Stimulated activated CD4-positive, alpha-beta T cell treated with anti-CD3 and anti-CD28 coated beads, TNF-alpha, amount 100 ng/mL, for 48 hours (primary cell): ENCODE results near the gene GDA.
"Not testable (repeated sequence)": the region's sequence is repeated elsewhere in the genome, so short reads cannot be mapped to it uniquely, and the experiment has no call there.

Experiments used
- DNase-seq, 3 donors: peaks; one replicate each; pipeline ENCODE4 v3.0.0-alpha.2; 2020; ENCODE audit warnings: low read depth in 3 of 3

GDA gene

DNA sequence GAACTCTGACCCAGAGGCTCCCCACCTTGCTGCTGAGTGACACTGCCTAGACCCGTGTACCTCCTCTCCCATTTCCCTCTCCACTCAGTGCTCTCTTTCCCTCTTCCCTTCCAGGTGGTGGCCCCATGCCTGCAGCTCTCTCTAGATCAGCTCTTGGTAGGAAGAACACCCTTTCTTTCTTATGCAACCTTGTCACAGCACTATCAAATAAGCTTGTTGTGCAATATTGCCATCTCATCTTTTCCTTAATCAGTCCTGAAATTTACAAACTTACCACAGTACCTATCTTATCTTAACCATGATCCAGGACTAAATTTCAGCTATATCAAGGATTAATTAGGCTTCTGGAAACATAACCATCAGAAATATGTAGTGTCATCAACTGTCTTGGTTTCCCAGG is 127.2 kb downstream of the GDA start:
- DNase-seq: no peak

DNA sequence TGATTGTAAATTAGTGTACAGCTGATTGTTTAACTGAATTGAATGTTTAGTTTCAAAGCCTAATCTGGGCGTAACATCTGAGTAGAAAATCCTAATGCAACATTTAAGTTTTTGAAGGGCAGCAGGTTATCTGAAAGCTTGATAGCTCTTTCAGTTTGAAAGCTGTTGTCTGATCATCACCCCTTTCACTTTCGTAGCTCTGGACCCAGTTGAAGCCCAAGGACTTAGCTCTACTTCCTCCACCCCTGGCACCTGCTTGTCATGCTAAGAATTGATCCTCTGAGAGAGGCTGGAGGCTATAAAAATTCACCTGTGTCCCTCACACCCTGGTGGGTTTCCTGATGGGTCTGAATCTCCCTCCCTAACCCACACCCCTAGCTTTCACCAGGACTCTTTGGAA is 129.7 kb downstream of the GDA start:
- no peak for DNase-seq

DNA sequence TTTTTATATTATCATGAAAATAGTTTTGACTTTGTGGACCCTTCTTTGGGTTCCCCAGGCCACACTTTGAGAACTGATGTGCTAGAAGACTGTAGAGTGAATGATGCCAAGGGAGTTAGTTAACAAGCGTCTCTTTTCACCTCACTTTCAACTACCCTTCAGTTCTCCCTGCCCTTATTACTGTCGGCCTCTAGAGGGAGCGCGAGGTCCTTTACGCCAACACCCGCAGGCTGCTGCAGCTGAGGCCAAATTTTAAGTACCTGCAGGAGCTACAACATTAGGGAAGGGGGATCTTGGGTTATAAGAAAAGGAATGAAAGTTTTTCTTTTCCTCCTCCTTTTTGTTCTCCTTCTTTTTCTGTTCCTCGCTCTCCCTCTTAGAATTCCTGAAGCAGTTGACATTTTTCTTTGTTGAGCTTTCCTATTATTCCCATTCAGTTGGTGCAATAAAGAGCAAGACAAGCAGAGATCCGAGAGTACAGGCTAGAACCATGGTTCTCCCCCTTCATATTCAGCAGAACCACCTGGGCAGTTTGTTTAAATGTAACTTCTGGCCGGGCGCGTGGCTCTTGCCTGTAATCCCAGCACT is 131.8 kb downstream of the GDA start:
- DNase-seq: peak; percentile 33 to 42 (median 39)

DNA sequence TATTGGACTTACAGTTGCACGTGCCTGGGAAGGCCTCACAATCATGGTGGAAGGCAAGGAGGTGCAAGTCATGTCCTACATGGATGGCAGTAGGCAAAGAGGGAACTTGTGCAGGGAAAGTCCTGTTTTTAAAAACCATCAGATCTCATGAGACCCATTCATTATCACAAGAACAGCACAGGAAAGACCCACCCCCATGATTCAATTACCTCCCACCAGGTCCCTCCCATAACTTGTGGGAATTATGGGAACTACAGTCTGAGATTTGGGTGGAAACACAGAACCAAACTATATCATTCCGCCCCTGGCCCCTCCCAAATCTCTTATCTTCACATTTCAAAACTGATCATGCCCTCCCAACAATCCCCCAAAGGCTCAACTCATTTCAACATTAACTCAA is 140.2 kb downstream of the GDA start:
- DNase-seq: no peak

DNA sequence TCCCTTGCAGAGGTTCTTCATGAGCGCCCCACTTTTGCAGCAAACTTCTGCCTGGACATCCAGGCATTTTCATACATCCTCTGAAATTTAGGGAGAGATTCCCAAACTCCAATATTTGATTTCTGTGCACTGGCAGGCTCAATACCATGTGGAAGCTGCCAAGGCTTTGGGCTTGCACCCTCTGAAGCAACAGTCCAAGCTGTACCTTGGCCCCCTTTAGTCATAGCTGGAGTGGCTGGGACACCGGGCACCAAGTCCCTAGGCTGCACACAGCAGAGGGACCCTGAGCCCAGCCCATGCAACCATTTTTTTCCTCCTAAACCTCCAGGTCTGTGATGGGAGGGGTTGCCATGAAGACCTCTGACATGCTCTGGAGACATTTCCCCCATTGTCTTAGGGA is 141.1 kb downstream of the GDA start:
- DNase-seq: no peak

DNA sequence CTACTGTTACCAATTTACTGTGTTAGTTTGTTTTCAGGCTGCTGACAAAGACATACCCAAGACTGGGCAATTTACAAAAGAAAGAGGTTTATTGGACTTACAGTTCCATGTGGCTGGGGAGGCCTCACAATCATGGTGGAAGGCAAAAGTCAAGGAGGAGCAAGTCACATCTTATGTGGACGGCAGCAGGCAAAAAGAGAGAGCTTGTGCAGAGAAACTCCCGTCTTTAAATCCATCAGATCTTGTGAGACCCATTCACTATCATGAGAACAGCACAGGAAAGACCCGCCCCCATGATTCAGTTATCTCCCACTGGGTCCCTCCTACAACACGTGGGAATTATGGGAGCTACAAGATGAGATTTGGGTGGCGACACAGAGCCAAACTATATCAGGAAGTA is 142.3 kb downstream of the GDA start:
- DNase-seq: not testable (repeated sequence)

DNA sequence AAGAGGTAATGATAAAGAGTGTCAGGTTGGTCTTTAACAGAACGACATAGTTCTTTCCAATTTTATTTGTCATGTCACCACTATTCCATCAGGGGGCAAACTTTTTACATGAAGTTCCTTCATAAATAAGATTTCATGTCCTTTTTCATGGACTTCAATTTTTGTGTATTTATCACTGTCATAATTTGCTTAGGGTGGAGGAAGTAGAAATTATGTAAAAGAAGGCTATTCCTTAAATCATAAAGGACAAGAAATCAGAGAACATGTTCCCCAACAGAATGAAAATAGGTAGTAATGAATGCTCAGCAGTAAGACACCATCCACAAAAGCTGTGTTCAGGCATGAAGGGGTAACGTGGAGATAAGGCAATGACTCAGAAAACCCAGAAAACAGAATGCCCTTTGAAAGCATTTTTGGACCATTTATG is 143.0 kb downstream of the GDA start:
- no peak for DNase-seq

DNA sequence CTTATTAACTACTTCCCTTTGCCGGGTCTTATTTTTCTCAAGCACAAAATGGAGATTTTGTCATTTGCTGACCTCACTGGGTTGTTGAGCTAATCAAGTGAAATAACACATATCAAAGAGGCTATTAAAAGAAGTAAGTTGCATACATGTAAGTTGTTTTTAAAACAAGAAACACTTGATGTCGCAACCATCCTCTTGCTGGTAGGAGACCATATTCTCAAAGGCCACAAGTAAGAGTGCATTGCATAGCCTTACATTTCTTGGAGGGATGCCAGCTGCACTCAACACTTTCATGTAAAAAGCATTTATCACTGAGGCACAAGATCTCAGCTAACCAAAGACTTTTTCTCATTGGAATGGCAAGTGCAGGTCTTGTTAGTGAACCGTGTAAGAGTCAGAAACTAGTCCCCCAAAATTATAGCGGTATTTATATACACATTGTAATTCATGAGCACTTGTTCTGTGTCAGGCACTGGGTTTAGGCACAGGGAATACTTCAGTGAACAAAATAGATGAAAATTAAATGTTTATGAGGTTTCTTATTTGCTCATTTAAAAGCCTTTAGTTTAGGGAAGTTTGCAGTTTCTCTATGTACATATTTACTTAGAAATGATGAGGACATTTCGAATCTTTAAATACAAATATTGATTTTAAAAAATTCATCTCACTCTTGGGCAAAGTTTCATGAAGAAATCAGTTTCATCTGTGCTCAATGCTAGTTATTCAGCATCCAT is 143.8 kb downstream of the GDA start:
- DNase-seq: no peak

DNA sequence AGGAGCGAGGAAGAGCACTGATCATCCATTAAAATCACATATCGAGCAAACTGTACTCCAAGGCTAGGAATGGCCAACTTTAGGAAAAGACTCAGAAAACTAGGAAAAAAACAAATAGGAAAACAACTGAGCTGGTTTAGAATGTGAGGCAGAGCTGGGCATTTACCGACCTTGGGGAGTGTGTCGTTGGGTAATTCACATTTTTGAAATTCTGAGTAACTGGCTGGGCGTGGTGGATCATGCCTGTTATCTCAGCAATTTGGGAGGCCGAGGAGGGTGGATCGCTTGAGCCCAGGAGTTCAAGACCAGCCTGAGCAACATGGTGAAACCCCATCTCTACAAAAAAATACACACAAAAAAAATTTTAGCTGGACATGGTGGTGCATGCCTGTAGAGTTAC is 145.7 kb downstream of the GDA start:
- no peak for DNase-seq

DNA sequence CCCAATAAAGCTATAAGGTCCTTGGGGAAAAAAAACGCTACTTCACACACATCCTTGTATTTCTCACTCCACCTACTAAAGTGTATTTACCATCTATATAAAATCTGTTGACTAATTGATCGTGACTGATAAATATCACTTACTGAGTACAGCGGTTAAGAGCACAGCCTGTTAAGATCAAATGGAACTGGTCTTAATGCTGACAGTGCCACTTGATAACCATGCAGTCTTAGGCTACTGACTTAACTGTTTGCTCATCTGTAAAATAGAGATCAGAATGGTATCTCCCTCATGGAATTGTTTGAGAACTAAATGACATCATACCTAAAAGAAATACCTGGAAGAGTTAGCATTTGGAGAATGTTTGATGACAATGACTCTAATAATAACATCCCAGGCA is 148.3 kb downstream of the GDA start:
- DNase-seq: no peak

DNA sequence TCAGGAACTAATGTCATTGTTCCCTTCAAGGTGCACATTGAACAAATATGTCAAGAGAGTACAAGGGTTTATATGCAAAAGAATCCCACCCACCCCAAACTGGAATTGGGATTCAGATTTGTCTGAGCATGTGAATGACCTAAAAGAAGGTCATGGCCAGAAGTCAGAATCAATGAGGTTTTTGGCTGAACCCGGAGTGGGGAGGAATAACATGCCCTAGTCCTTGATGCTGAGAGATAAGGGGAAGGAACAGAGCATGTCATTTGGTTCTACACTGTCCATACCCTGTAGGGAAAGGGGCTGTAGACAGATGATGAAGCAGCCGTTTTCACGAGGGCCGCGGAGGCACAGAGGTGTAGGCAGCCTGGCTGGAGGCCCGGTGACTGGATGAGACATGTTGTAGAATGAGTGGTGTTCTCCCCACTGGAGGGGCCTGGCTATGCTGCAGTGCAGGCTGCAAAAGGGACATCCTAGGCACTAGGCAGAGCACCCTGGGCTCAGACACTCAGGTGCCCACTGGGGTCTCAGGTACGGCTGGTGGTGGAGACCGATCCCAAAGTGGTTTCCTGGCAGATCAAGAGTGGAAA is 149.9 kb downstream of the GDA start:
- DNase-seq: no peak

DNA sequence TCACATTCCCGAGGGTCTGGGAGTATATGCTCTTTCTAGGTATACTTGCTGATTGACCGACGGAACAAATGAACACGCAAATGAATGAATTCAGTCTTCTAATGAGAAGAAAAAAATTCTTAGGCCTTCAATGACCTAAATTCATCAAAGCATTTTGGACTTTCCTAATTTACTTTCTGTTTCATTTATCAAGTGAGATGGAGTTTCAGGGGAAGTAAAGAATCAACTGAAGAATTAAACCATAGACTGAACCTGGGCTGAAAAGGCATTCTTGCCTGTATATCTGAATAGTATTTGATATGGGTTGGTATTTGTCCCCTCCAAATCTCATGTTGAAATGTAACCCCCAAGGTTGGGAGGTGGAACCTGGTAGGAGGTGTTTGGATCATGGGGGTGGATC is 151.6 kb downstream of the GDA start:
- DNase-seq: no peak
